Uterus (tissue), 2 donors: ENCODE measurements around the gene SLC8A2.

Experiments used
- CTCF ChIP-seq, 4 experiments: fragments of 200-600 bp in 2 of 4; fragments of 450-650 bp in 2 of 4; sonication (generic) in 2 of 4; IDR thresholded peaks; one replicate each; pipeline ENCODE4 v1.5.1; 2016 to 2019; ENCODE audit warnings: antibody characterized with exemption in 4 of 4, mild to moderate bottlenecking in 2 of 4, moderate library complexity in 1 of 4
- POLR2A ChIP-seq, 2 donors: fragments of 450-650 bp; IDR thresholded peaks; one replicate each; pipeline ENCODE4 v1.6.1; 2016; ENCODE audit warnings: antibody characterized with exemption in 2 of 2, mild to moderate bottlenecking in 1 of 2, moderate library complexity in 1 of 2

GRCh38 chr19:47446534-47447469, 24.9 kb downstream of the SLC8A2 start:
- TF ChIP-seq CTCF (IDR thresholded peaks at IDR 0.05) (no peak), POLR2A (IDR thresholded peaks at IDR 0.05) (no peak)
